Fibroblast of lung (primary cell): Measurements from ENCODE around the gene TBC1D5. TPM values are rescaled to one million over a fixed set of nuclear protein-coding genes. Genes with fewer than 3 reads are reported as not detected.

Source experiments
- DNase-seq, 2 donors: peaks; one replicate each; pipeline versions ENCODE4 v3.0.0 to v3.0.0-alpha.2; 2010; ENCODE audit warnings: low read depth in 2 of 2
- H2AFZ ChIP-seq: 2 replicates; pipeline ENCODE4 v1.5.1; 2012; ENCODE audit warnings: low read length, control low read depth, inconsistent platforms
- H3K27ac ChIP-seq: 2 replicates; pipeline ENCODE4 v1.5.1; 2011; ENCODE audit warnings: low read length, control low read depth; ENCODE audit not compliant: insufficient read depth
- H3K27me3 ChIP-seq: 2 replicates; pipeline ENCODE4 v1.5.1; 2011; ENCODE audit warnings: mild to moderate bottlenecking, low read length; ENCODE audit not compliant: control insufficient read depth, insufficient read depth
- H3K36me3 ChIP-seq: 2 replicates; pipeline ENCODE4 v1.5.1; 2011; ENCODE audit warnings: low read length; ENCODE audit not compliant: control insufficient read depth, insufficient read depth
- H3K4me1 ChIP-seq: 2 replicates; pipeline ENCODE4 v1.5.1; 2011; ENCODE audit warnings: low read length; ENCODE audit not compliant: control insufficient read depth, insufficient read depth; ENCODE audit errors: extremely low read depth
- H3K4me2 ChIP-seq: 2 replicates; pipeline ENCODE4 v1.5.1; 2011; ENCODE audit warnings: low read length, control low read depth; ENCODE audit not compliant: insufficient read depth; ENCODE audit errors: extremely low read depth
- H3K4me3 ChIP-seq, 4 experiments: fragments of 200-600 bp in 1 of 4; sonication (generic) in 1 of 4; replicated peaks in 1 of 4; 2 replicates each; pipeline ENCODE4 v1.5.1; 2011 to 2016; ENCODE audit warnings: low read length in 4 of 4, low read depth in 3 of 4, mild to moderate bottlenecking in 3 of 4, control low read depth in 2 of 4, inconsistent platforms in 1 of 4, mixed read lengths in 1 of 4; ENCODE audit not compliant: insufficient read depth in 1 of 4; ENCODE audit errors: control extremely low read depth in 1 of 4
- H3K79me2 ChIP-seq: 2 replicates; pipeline ENCODE4 v1.5.1; 2012; ENCODE audit warnings: mild to moderate bottlenecking, low read length, inconsistent platforms; ENCODE audit not compliant: control insufficient read depth, insufficient read depth
- H3K9ac ChIP-seq: 2 replicates; pipeline ENCODE4 v1.5.1; 2011; ENCODE audit warnings: mild to moderate bottlenecking, low read length, control low read depth; ENCODE audit not compliant: insufficient read depth
- H3K9me3 ChIP-seq: 2 replicates; pipeline ENCODE4 v1.5.1; 2012; ENCODE audit warnings: low read depth, low read length; ENCODE audit not compliant: control insufficient read depth, insufficient read depth
- H4K20me1 ChIP-seq: 2 replicates; pipeline ENCODE4 v1.5.1; 2011; ENCODE audit warnings: low read length; ENCODE audit not compliant: control insufficient read depth, insufficient read depth; ENCODE audit errors: extremely low read depth
- EZH2 ChIP-seq: IDR thresholded peaks from 2 replicates; pipeline ENCODE4 v1.5.1; 2012; ENCODE audit warnings: low read length, control low read depth, mild to moderate bottlenecking; ENCODE audit errors: missing control alignments
- polyA plus RNA-seq, 2 donors: library from polyadenylated mRNA; depleted of rRNA in 1 of 2; stranded (reverse) in 1 of 2; unstranded in 1 of 2; fragments of >200 nt; gene quantifications; 2 replicates each; pipeline ENCODE4 v1.2.1, GENCODE V29; 2011 to 2012; ENCODE audit warnings: missing spikeins in 1 of 2
- total RNA-seq: library from RNA; depleted of rRNA; stranded (reverse); fragments of >200 nt; gene quantifications from 2 replicates; pipeline ENCODE4 v1.2.1, GENCODE V29; 2014
- TF ChIP-seq, protein P1 (sequence below), 2 donors: IDR thresholded peaks in 1 of 2; conservative IDR thresholded peaks in 1 of 2; 1 replicate in 1 of 2; 2 replicates in 1 of 2; pipeline ENCODE4 v1.5.1; 2011 to 2012; ENCODE audit warnings: low read length in 2 of 2, control low read depth in 1 of 2, inconsistent platforms in 1 of 2, low read depth in 1 of 2, mild to moderate bottlenecking in 1 of 2

TBC1D5 gene
- total and polyA plus RNA-seq, 2 donors (not counting 1 experiment from before 2014, with no cell fraction given) = 43.6 to 129 TPM

DNA sequence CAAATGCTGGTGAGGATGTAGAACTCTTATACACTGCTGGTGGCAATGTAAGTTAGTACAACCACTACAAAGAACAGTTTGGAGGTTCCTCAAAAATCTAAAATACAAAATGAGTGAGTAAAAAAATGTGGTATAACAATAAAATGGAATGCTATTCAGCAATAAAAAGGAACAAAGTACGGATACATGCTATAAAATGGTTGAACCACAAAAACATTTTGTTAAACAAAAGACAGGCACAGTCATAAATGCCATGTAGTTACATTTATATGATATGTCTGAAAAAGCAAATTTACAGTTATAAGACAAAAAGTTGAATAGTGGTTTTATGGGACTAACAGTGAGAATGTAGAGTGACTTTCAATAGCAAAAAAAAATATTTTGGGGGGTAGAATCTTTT lies 285.8 kb downstream of the TBC1D5 start:
- no peaks in the 10 kb centered on the region for H3K79me2 ChIP-seq
- H3K36me3 ChIP-seq = no peaks in the 10 kb centered on the region
- no peak overlapping the region for H3K4me2 ChIP-seq
- TF ChIP-seq, protein P1, sequence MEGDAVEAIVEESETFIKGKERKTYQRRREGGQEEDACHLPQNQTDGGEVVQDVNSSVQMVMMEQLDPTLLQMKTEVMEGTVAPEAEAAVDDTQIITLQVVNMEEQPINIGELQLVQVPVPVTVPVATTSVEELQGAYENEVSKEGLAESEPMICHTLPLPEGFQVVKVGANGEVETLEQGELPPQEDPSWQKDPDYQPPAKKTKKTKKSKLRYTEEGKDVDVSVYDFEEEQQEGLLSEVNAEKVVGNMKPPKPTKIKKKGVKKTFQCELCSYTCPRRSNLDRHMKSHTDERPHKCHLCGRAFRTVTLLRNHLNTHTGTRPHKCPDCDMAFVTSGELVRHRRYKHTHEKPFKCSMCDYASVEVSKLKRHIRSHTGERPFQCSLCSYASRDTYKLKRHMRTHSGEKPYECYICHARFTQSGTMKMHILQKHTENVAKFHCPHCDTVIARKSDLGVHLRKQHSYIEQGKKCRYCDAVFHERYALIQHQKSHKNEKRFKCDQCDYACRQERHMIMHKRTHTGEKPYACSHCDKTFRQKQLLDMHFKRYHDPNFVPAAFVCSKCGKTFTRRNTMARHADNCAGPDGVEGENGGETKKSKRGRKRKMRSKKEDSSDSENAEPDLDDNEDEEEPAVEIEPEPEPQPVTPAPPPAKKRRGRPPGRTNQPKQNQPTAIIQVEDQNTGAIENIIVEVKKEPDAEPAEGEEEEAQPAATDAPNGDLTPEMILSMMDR (conservative IDR thresholded peaks at IDR 0.05 in 1 of 2, IDR thresholded peaks at IDR 0.05 in 1 of 2; ENCODE audit: low read depth in 1 of 2, low read length in 2 of 2) = no peak
- no peak for TF ChIP-seq EZH2
- no peaks in the 10 kb centered on the region for H3K27me3 ChIP-seq
- H4K20me1 ChIP-seq = no peaks in the 10 kb centered on the region
- H2AFZ ChIP-seq = no peak overlapping the region
- H3K27ac ChIP-seq = no peak overlapping the region
- no peaks in the 10 kb centered on the region for H3K9me3 ChIP-seq
- no peak overlapping the region for H3K9ac ChIP-seq
- no peak overlapping the region for H3K4me3 ChIP-seq
- DNase-seq = no peak
- H3K4me1 ChIP-seq = no peaks in the 10 kb centered on the region

DNA sequence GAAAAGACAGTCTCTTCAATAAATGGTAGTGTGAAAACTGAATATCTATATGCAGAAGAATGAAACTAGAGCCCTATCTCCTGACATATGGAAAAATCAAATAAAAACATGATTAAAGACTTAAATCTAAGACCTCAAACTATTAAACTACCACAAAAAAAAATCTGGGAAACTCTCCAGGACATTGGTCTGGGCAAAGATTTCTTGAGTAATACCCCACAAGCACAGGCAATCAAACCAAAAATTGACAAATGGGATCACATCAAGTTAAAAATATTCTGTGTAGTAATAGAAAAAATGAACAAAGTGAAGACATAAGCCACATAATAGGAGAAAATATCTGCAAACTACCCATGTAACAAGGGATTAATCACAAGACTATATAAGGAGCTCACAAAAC lies 286.4 kb downstream of the TBC1D5 start:
- H2AFZ ChIP-seq = no peak overlapping the region
- no peaks in the 10 kb centered on the region for H3K79me2 ChIP-seq
- no peak overlapping the region for H3K9ac ChIP-seq
- no peak overlapping the region for H3K4me3 ChIP-seq
- no peaks in the 10 kb centered on the region for H4K20me1 ChIP-seq
- no peak for TF ChIP-seq EZH2
- TF ChIP-seq, protein P1 (conservative IDR thresholded peaks at IDR 0.05 in 1 of 2, IDR thresholded peaks at IDR 0.05 in 1 of 2; ENCODE audit: low read depth in 1 of 2, low read length in 2 of 2) = no peak
- H3K27ac ChIP-seq = no peak overlapping the region
- DNase-seq = peak in 1 of 2 donors; percentile 30
- no peaks in the 10 kb centered on the region for H3K9me3 ChIP-seq
- H3K4me2 ChIP-seq = no peak overlapping the region
- no peaks in the 10 kb centered on the region for H3K4me1 ChIP-seq
- H3K36me3 ChIP-seq = no peaks in the 10 kb centered on the region
- H3K27me3 ChIP-seq = no peaks in the 10 kb centered on the region

DNA sequence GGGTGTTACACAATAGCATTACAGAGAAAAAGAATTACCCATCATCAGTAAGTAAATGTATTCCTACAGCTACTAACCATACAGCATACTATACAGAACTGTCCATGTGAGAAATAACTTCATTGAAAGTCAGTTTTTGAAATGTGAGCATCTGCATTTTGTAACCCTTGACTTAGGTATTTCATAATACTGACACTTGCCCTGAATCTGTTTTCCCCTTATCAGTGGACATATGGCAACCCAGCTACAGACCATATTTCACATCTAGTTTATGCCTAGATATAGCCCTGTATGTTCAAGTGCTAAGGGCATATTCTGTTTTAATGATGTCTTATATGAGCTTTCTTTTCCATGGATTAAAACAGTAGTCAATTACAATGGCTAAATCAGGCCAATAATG lies 297.6 kb downstream of the TBC1D5 start:
- DNase-seq = peak in 1 of 2 donors; percentile 21
- no peak overlapping the region for H3K4me2 ChIP-seq
- no peaks in the 10 kb centered on the region for H3K36me3 ChIP-seq
- TF ChIP-seq, protein P1 (conservative IDR thresholded peaks at IDR 0.05 in 1 of 2, IDR thresholded peaks at IDR 0.05 in 1 of 2; ENCODE audit: low read depth in 1 of 2, low read length in 2 of 2) = no peak
- no peak for TF ChIP-seq EZH2
- no peak overlapping the region for H3K27ac ChIP-seq
- H2AFZ ChIP-seq = no peak overlapping the region
- no peak overlapping the region for H3K4me3 ChIP-seq
- H3K79me2 ChIP-seq = no peaks in the 10 kb centered on the region
- H3K9ac ChIP-seq = no peak overlapping the region
- H3K4me1 ChIP-seq = no peaks in the 10 kb centered on the region
- H4K20me1 ChIP-seq = no peaks in the 10 kb centered on the region
- no peaks in the 10 kb centered on the region for H3K9me3 ChIP-seq
- H3K27me3 ChIP-seq = no peaks in the 10 kb centered on the region
